ENCODE data around the gene SLC35G4.
"Not testable (repeated sequence)": the region's sequence is repeated elsewhere in the genome, so short reads cannot be mapped to it uniquely, and the experiment has no call there.

Gene SLC35G4

DNA sequence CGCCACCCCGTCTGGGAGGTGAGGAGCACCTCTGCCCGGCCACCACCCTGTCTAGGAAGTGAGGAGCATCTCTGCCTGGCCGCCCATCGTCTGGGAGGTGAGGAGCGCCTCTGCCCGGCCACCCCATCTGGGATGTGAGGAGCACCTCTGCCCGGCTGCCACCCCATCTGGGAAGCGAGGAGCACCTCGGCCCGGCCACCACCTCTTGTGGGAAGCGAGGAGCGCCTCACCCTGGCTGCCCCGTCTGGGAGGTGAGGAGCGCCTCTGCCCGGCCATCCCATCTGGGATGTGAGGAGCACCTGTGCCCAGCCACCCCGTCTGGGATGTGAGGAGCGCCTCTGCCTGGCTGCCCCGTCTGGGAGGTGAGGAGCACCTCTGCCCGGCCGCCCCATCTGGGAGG lies 4.6 kb downstream of the SLC35G4 start:
- not testable (repeated sequence) for DNase-seq (ENCODE audit: low spot score)

DNA sequence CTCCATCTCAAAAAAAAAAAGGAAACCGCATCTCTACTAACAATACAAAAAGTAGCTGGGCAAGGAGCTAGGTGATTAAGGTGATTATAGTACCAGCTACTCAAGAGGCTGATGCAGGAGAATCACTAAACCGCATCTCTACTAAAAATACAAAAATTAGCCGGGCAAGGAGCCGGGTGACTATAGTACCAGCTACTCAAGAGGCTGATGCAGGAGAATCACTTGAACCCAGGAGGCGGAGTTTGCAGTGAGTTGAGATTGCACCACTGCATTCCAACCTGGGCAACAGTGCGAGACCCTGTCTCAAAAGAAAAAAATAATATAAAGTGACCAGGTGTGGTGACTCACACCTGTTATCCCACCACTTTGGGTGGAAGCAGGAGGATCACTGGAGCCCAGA lies 5.6 kb downstream of the SLC35G4 start:
- not testable (repeated sequence) for DNase-seq (ENCODE audit: low spot score)

DNA sequence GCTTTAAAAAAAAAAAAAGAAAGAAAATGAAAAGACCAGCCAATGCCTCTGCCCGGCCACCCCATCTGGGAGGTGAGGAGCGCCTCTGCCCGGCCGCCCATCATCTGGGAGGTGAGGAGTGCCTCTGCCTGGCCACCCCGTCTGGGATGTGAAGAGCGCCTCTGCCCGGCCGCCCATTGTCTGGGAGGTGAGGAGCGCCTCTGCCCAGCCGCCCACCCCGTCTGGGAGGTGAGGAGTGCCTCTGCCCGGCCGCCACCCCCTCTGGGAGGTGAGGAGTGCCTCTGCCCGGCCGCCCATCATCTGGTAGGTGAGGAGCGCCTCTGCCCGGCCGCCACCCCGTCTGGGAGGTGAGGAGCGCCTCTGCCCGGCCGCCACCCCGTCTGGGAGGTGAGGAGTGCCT lies 37.9 kb downstream of the SLC35G4 start:
- DNase-seq (ENCODE audit: low spot score) = not testable (repeated sequence)

- not testable (repeated sequence) for DNase-seq (ENCODE audit: low spot score)
Measured at GRCh38 chr18:11647804-11648203, 38.4 kb downstream of the SLC35G4 start.

- DNase-seq (ENCODE audit: low spot score) = no peak
Measured at GRCh38 chr18:11649839-11650238, 40.4 kb downstream of the SLC35G4 start.

DNA sequence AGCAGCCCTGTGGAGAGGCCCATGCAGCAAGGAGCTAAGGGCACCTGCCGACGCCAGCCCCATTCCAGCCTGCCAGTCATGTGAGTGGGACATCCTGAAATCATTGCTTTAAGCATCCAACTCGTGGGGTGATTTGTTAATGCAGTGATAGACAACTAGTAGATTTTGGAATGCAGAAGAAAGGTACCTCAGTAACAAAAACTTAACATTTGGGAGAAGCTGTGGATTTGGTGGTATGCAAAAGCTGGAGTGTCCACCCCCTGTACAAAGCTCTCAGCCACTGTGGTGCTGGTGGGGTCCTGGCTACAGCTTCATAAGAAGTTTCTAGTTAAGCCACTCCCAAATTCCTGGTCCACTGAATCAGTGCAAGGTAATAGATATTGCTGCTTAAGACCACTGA lies 42.5 kb downstream of the SLC35G4 start:
- no peak for DNase-seq (ENCODE audit: low spot score)

DNA sequence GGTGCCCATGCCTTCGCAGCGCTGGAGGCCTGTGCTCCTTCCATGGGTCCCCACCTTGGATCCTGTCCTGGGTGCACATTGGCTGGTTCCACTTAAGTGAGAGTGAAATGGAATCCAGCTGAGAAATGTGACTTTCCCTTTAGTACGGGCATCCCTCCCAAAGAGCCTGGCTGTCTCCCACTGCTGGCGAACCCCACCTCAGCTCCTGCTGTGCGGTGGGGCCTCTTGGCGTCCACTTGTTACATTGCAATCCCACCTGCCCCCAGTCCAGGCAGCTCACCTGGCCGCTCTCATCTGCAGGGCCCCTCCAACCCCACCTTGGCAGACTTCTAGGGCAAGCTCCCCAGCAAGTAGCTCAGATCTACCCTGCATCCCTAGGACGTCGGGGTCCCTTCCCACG lies 44.1 kb downstream of the SLC35G4 start:
- no peak for DNase-seq (ENCODE audit: low spot score)

GRCh38 chr18:11654736-11655605 lies 45.6 kb downstream of the SLC35G4 start:
- DNase-seq (ENCODE audit: low spot score) = no peak

DNA sequence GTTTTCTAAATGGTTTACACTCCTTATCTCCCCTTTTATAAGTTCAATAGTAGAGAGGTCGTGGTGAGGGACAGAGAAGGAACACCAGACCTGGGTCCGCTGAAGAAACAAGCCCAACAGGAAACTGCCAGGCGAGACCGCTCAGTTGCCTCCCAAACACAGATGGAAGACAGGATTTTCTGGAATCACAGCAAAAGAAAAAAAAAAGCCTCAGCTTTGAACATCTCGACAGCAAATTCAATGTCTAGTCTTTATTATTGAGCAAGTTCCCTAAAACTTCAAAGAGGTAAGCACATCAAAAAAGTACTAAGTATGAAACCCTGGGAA lies 46.2 kb downstream of the SLC35G4 start:
- no peak for DNase-seq (ENCODE audit: low spot score)

- DNase-seq (ENCODE audit: low spot score) = no peak
Measured at GRCh38 chr18:11657152-11657551, 47.8 kb downstream of the SLC35G4 start.

- no peak for DNase-seq (ENCODE audit: low spot score)
Measured at GRCh38 chr18:11657554-11657953, 48.2 kb downstream of the SLC35G4 start.

- no peak for DNase-seq (ENCODE audit: low spot score)
Measured at GRCh38 chr18:11658019-11658418, 48.6 kb downstream of the SLC35G4 start.

DNA sequence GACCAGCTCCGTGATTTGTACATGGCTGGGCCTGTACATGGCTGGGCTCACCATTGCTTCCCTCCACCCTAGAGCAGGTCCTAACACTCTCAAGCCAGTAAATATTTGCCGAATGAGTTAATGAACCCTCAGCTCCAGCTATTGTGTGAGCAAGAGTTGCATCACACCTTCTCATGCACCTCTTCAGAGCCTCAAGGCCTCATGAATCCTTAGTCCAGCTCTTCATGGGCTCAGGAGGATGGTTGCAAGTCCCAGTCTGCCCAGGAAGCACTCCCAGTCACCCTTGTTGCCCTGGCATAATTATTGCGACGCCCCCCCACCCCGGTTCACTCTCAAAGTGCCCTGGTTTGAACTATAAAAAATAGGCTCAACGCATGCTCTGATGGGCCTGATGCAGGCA lies 49.6 kb downstream of the SLC35G4 start:
- DNase-seq (ENCODE audit: low spot score) = no peak
